GM19238 (cell line): ENCODE measurements around the gene PGBD4.
A peak's percentile ranks its signal among the peaks of the same experiment; 100 is the strongest.

Source experiments
- DNase-seq: peaks from one replicate; pipeline ENCODE4 v3.0.0; 2011; ENCODE audit warnings: low spot score; ENCODE audit not compliant: insufficient read length

Gene PGBD4

GRCh38 chr15:34101366-34102174 is at the start of gene PGBD4, which contains the start of gene EMC7:
Gene PGBD4, plus strand, starts transcription at chr15:34102083. Its CDS starts 449 bp downstream, at chr15:34102532.
Gene EMC7, minus strand, starts transcription at chr15:34101862. Its CDS starts 23 bp downstream, at chr15:34101839.
- peak; percentile 80 for DNase-seq

- DNase-seq: no peak
Observed at GRCh38 chr15:34054081-34054707, 47.7 kb upstream of the PGBD4 start.

- no peak for DNase-seq
Observed at GRCh38 chr15:34055868-34056595, 45.9 kb upstream of the PGBD4 start.

- DNase-seq: no peak
Observed at GRCh38 chr15:34056911-34057310, 45.0 kb upstream of the PGBD4 start.

GRCh38 chr15:34059476-34059875 is 42.4 kb upstream of the PGBD4 start:
- no peak for DNase-seq

- DNase-seq: no peak
Observed at GRCh38 chr15:34059946-34060345, 41.9 kb upstream of the PGBD4 start.

- no peak for DNase-seq
Observed at GRCh38 chr15:34064438-34064837, 37.4 kb upstream of the PGBD4 start.

GRCh38 chr15:34065261-34065660 is 36.6 kb upstream of the PGBD4 start:
- no peak for DNase-seq

- DNase-seq: no peak
Observed at GRCh38 chr15:34065941-34066340, 35.9 kb upstream of the PGBD4 start.

- no peak for DNase-seq
Observed at GRCh38 chr15:34070003-34070402, 31.9 kb upstream of the PGBD4 start.

GRCh38 chr15:34076785-34077184 is 25.1 kb upstream of the PGBD4 start:
- no peak for DNase-seq

- no peak for DNase-seq
Observed at GRCh38 chr15:34078900-34079299, 23.0 kb upstream of the PGBD4 start.

- DNase-seq: no peak
Observed at GRCh38 chr15:34079904-34080303, 22.0 kb upstream of the PGBD4 start.

- DNase-seq: no peak
Observed at GRCh38 chr15:34084086-34084485, 17.8 kb upstream of the PGBD4 start.

- DNase-seq: no peak
Observed at GRCh38 chr15:34085746-34086145, 16.1 kb upstream of the PGBD4 start.

- DNase-seq: no peak
Observed at GRCh38 chr15:34099914-34100313, 2.0 kb upstream of the PGBD4 start.

GRCh38 chr15:34102175-34102925 is 467 bp downstream of the PGBD4 start:
- no peak for DNase-seq

- DNase-seq: no peak
Observed at GRCh38 chr15:34106423-34106822, 4.5 kb downstream of the PGBD4 start.

- DNase-seq: no peak
Observed at GRCh38 chr15:34107315-34107714, 5.4 kb downstream of the PGBD4 start.

- DNase-seq: no peak
Observed at GRCh38 chr15:34109797-34110663, 8.1 kb downstream of the PGBD4 start.
